ENCODE results near the gene TTLL9. TPM values are rescaled to one million over a fixed set of nuclear protein-coding genes. Genes with fewer than 3 reads are reported as not detected.

Gene TTLL9, protein sequence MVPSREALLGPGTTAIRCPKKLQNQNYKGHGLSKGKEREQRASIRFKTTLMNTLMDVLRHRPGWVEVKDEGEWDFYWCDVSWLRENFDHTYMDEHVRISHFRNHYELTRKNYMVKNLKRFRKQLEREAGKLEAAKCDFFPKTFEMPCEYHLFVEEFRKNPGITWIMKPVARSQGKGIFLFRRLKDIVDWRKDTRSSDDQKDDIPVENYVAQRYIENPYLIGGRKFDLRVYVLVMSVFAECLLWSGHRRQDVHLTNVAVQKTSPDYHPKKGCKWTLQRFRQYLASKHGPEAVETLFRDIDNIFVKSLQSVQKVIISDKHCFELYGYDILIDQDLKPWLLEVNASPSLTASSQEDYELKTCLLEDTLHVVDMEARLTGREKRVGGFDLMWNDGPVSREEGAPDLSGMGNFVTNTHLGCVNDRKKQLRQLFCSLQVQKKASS
- 0.16 TPM in 1 of 2 replicates, not detected in the other for total RNA-seq

DNA sequence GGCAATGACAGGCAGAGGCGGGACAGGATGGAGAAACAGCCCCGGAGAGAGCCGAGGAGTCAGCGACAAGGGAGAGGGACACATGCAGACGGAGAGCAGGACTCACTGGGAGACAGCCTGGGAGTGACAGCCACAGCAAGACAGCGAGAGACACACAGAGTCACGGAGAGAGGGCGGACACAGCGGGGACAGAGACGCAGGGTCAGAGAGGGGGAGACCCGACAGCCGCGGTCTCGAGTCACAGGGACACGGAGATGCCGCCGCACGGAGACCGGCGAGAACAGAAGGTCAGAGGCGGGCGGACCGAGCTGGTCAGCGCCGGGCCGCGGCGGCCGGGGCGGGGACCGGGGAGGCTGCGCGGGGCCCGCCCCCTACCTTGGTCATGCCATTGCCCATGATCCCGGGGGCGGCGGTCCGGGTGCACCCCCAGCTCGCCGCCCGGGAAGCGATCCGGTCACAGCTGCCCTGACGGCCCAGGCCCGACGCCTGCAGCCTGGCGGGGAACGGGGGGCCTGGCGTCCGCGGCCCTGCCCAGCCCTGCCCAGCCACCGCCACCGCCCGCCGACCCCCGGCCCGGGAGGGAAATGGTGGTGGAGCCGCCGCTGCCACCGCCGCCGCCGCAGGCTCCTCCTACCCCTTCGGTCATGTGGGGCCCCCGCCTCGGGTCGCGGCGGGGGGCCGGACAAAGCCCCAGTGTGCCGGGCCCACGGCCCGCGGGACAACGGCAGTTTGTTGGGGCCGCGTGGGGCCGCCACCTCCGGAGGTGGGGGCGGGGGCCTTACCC lies at the start of gene TTLL9, which contains the start of gene DUSP15:
Gene TTLL9 (plus strand): TSS at position 693 of the 784 bp plus-strand sequence. CDS start 493 bp downstream, outside the sequence.
Gene DUSP15 (minus strand): TSS at position 586 of the 784 bp plus-strand sequence. CDS start 190 bp downstream, at position 396.

DNA sequence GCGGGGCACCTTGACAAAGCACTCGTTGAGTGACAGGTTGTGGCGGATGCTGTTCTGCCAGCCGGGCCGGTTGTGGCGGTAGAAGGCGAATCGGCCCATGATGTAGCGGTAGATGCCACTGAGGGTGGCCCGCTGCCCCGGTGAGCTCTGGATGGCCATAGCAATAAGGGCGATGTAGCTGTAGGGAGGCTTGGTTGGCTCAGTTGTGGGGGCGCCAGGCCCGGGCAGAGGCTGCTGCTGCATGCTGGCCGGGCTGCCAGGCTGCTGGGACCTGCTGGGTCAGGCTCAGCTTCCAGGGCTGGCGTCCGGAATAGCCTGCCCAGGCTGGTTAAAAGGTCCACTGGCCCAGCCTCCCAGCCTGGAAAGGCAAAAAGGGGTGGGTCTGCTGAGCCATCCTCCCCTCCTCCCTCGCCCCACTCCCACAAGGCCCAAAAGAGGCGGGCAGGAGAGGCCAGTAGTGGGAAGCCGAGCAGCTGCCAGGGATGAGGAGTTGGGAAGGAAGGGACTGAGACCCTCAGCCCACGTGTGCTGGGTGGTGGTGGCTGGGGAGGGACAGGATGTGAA lies 25.1 kb upstream of the TTLL9 start, which contains the start of gene FOXS1:
Gene FOXS1 (minus strand): TSS at position 305 of the 564 bp plus-strand sequence. CDS start 62 bp downstream, at position 243.

DNA sequence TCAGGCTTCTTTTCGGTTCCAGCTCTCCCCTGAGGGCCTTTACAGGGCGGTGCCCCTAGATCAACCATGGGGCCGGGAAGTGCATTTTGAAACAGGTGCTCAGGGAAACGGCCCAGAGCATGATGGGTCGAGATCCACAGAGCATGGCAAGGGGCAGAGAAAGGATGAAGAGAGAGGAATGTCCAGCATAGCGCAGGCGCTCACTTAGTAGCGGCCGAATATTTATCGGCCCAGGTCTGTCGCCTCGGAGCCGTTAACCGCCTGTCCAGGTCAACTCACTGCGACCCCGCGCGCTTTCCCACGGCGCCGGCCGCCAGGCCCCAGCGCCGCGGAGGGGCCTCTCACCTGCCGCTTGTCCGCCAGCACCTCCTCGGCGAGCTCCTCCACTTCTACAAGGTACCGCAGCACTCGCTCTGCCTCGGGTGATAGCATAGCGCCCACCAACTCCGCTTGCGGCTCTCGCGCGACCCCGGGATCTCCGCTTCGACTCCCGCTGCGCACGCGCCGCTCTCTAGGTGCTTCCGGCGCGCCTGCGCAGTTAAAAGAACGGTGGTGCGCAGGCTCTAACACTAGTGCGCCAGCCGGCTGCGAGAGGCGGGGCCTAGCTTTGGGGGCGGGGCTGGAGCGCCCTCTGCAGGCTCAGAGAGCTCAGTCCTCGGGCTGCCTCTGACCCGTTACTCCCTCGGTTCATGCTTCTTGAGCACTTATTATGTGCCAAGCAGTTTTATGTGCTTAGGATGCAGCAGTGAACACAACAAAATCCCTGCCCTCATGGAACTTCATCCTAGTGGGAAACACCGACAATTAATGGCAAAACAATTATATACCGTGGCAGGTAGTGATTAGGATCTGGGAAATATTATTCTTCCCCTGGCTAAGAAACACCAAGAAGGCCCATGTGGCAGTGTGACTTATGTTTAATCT lies 81.4 kb downstream of the TTLL9 start, which contains the start of gene PDRG1:
Gene PDRG1 (minus strand): TSS at position 517 of the 924 bp plus-strand sequence. CDS start 85 bp downstream, at position 432.

DNA sequence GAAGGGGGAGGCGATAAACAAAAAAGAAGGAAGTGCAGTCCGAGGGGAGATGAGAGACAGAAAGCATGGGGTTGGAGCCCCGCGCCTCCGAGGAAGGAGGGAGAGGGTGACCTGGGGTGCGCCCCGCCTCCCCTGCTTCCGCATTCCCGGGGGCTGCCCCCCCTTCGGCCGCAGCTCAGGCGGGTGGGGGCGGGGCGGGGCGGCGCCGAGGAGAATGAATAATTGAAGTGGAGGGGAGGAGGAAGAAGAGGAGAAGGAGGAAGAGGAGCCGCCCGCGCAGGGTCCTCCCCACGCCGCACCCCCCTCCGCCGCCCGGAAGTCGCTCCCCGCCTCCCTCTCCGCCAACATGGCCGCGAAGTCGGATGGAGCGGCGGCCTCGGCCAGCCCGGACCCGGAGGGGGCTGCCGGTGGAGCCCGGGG lies 97.4 kb downstream of the TTLL9 start, which contains the start of gene XKR7:
Gene XKR7 (plus strand): TSS at position 322 of the 420 bp plus-strand sequence. CDS start 25 bp downstream, at position 347.

Other genes starting within 250 kb of the TTLL9 start
- 0.43 TPM in 1 of 2 replicates, not detected in the other for gene COX4I2, start 232.7 kb upstream of the TTLL9 start, total RNA-seq
- 38.6 and 39.2 TPM in 2 replicates for gene BCL2L1, start 147.8 kb upstream of the TTLL9 start, total RNA-seq
- gene TPX2, start 131.3 kb upstream of the TTLL9 start, total RNA-seq, result 2.8 and 7.6 TPM in 2 replicates
- gene MYLK2, start 51.3 kb upstream of the TTLL9 start, total RNA-seq, result under 0.01 TPM in 1 of 2 replicates, not detected in the other
- gene FOXS1, start 25.0 kb upstream of the TTLL9 start, total RNA-seq, result not detected in 2 replicates
- 0.26 TPM in 1 of 2 replicates, not detected in the other for gene DUSP15, start 107 bp upstream of the TTLL9 start, total RNA-seq
- gene PDRG1, start 81.4 kb downstream of the TTLL9 start, total RNA-seq, result 3.9 TPM in 2 replicates
- not detected in 2 replicates for gene XKR7, start 97.5 kb downstream of the TTLL9 start, total RNA-seq
- not detected in 2 replicates for gene CCM2L, start 139.8 kb downstream of the TTLL9 start, total RNA-seq
- gene HCK, start 181.6 kb downstream of the TTLL9 start, total RNA-seq, result not detected in 2 replicates
- 22.4 and 27.2 TPM in 2 replicates for gene TM9SF4, start 239.1 kb downstream of the TTLL9 start, total RNA-seq